Neural progenitor cell (in vitro differentiated cells): ENCODE results near the gene RSRC2.

Experiments used
- CTCF ChIP-seq: fragments of 200-600 bp; sonication (generic); IDR thresholded peaks from 2 replicates; pipeline ENCODE4 v1.5.1; 2017; ENCODE audit warnings: antibody characterized with exemption, mild to moderate bottlenecking
- EZH2phosphoT487 ChIP-seq: fragments of 200-600 bp; sonication (generic); IDR thresholded peaks from 2 replicates; pipeline ENCODE4 v1.6.1; 2017; ENCODE audit warnings: antibody characterized with exemption

GRCh38 chr12:122473543-122474323 is 53.0 kb downstream of the RSRC2 start:
- TF ChIP-seq CTCF (no peak), EZH2phosphoT487 (no peak)
